Astrocyte (in vitro differentiated cells and primary cell): Measurements from ENCODE around the gene HS2ST1.

ENCODE experiments used
- CTCF ChIP-seq: IDR thresholded peaks from 2 replicates; pipeline ENCODE4 v1.5.1; 2011; ENCODE audit warnings: low read depth, mild to moderate bottlenecking, inconsistent platforms, low read length, moderate library complexity; ENCODE audit not compliant: insufficient read depth
- EZH2 ChIP-seq: IDR thresholded peaks from 2 replicates; pipeline ENCODE4 v1.6.1; 2012; ENCODE audit warnings: mild to moderate bottlenecking, low read length, inconsistent platforms; ENCODE audit not compliant: insufficient read depth

GRCh38 chr1:87104140-87104539 is 189.7 kb downstream of the HS2ST1 start:
- no peak for TF ChIP-seq CTCF
- TF ChIP-seq EZH2, result no peak
